NCI-H1092 (cell line): ENCODE measurements around the gene THAP6.
"Not testable (repeated sequence)": the region's sequence is repeated elsewhere in the genome, so short reads cannot be mapped to it uniquely, and the experiment has no call there.

Source experiments
- DNase-seq: peaks from one replicate; lab custom pipeline; 2025; lab: John Stamatoyannopoulos, UW

The THAP6 gene

GRCh38 chr4:75514131-75514948, at the start of gene THAP6, which contains the start of gene RCHY1:
TSS of gene THAP6 (plus strand) at chr4:75514473. CDS start at chr4:75515453, 980 bp downstream.
TSS of gene RCHY1 (minus strand) at chr4:75514403. CDS start at chr4:75514286, 117 bp downstream.
- DNase-seq, result peak; percentile 97

- DNase-seq, result no peak
Measured at GRCh38 chr4:75469896-75470295, 44.4 kb upstream of the THAP6 start.

- no peak for DNase-seq
Measured at GRCh38 chr4:75470738-75471137, 43.5 kb upstream of the THAP6 start.

- DNase-seq, result no peak
Measured at GRCh38 chr4:75477201-75477600, 37.1 kb upstream of the THAP6 start.

GRCh38 chr4:75484190-75484589, 30.1 kb upstream of the THAP6 start:
- no peak for DNase-seq

- no peak for DNase-seq
Measured at GRCh38 chr4:75490155-75490554, 24.1 kb upstream of the THAP6 start.

GRCh38 chr4:75494563-75494962, 19.7 kb upstream of the THAP6 start:
- DNase-seq, result no peak

GRCh38 chr4:75495476-75495875, 18.8 kb upstream of the THAP6 start:
- no peak for DNase-seq

- DNase-seq, result no peak
Measured at GRCh38 chr4:75496406-75496805, 17.9 kb upstream of the THAP6 start.

GRCh38 chr4:75497133-75497532, 17.1 kb upstream of the THAP6 start:
- no peak for DNase-seq

GRCh38 chr4:75498041-75498440, 16.2 kb upstream of the THAP6 start:
- DNase-seq, result no peak

GRCh38 chr4:75499900-75500299, 14.4 kb upstream of the THAP6 start:
- no peak for DNase-seq

- DNase-seq, result no peak
Measured at GRCh38 chr4:75502671-75503070, 11.6 kb upstream of the THAP6 start.

GRCh38 chr4:75505630-75506029, 8.6 kb upstream of the THAP6 start:
- no peak for DNase-seq

GRCh38 chr4:75509592-75509991, 4.7 kb upstream of the THAP6 start:
- DNase-seq, result not testable (repeated sequence)

- DNase-seq, result no peak
Measured at GRCh38 chr4:75511841-75512240, 2.4 kb upstream of the THAP6 start.

GRCh38 chr4:75512386-75513211, 1.7 kb upstream of the THAP6 start:
- no peak for DNase-seq

- no peak for DNase-seq
Measured at GRCh38 chr4:75513526-75514130, 645 bp upstream of the THAP6 start.

- no peak for DNase-seq
Measured at GRCh38 chr4:75514949-75515612, 808 bp downstream of the THAP6 start.

- no peak for DNase-seq
Measured at GRCh38 chr4:75516144-75516543, 1.9 kb downstream of the THAP6 start.

GRCh38 chr4:75519452-75519851, 5.2 kb downstream of the THAP6 start:
- DNase-seq, result not testable (repeated sequence)

- no peak for DNase-seq
Measured at GRCh38 chr4:75525086-75525485, 10.8 kb downstream of the THAP6 start.
